Neural crest cell (in vitro differentiated cells): ENCODE data around the gene NDE1. TPM values are rescaled to one million over a fixed set of nuclear protein-coding genes. Genes with fewer than 3 reads are reported as not detected.

Experiments used
- DNase-seq: peaks from one replicate; pipeline ENCODE4 v3.0.0; 2021; ENCODE audit warnings: low read depth, mixed read lengths, low spot score
- H3K27ac Mint-ChIP-seq: one replicate; pipeline ENCODE4 v1.8.0; 2021; ENCODE audit warnings: mild to moderate bottlenecking, mixed read lengths; ENCODE audit not compliant: unreplicated experiment
- H3K27me3 Mint-ChIP-seq: 2 replicates; pipeline ENCODE4 v1.8.0; 2021; ENCODE audit warnings: low read depth, mild to moderate bottlenecking, mixed read lengths
- H3K36me3 Mint-ChIP-seq: 2 replicates; pipeline ENCODE4 v1.8.0; 2021; ENCODE audit warnings: low read depth, mild to moderate bottlenecking, mixed read lengths
- H3K4me1 Mint-ChIP-seq: 2 replicates; pipeline ENCODE4 v1.8.0; 2021; ENCODE audit warnings: mixed read lengths
- H3K4me3 Mint-ChIP-seq: one replicate; pipeline ENCODE4 v1.8.0; 2021; ENCODE audit warnings: mild to moderate bottlenecking, mixed read lengths
- H3K9me3 Mint-ChIP-seq: 2 replicates; pipeline ENCODE4 v1.8.0; 2021; ENCODE audit warnings: mixed read lengths
- CTCF ChIP-seq: fragments of 200-600 bp; sonication (generic); conservative IDR thresholded peaks from 2 replicates; pipeline ENCODE4 v1.5.0; 2021; ENCODE audit warnings: antibody characterized with exemption, mild to moderate bottlenecking
- long read RNA-seq: library from polyadenylated mRNA; unstranded; transcript quantifications from one replicate; pipeline ENCODE4 v2.0.0, GENCODE V29; 2020
- total RNA-seq: library from RNA; stranded (reverse); gene quantifications from 2 replicates; pipeline ENCODE4 v1.2.1, GENCODE V29; 2021

The NDE1 gene
- total RNA-seq: 72.2 and 74.0 TPM in 2 replicates
- long read RNA-seq, transcript NDE1-201 (9 exons, 3,221 nt): major isoform, 15 of 37 reads
- long read RNA-seq, partial matches to known transcripts: 5 of 37 reads
- long read RNA-seq, other reads (novel, unspliced or antisense): 17 of 37 reads

GRCh38 chr16:15650019-15650697, at the start of gene NDE1:
TSS of gene NDE1 (plus strand) at chr16:15650245. CDS start at chr16:15664779, 14,534 bp downstream.
- Mint-ChIP-seq H3K36me3 (no peaks in the 10 kb centered on the region), H3K27ac (peak within 1 kb of the TSS; percentile 98), H3K9me3 (no peaks in the 10 kb centered on the region), H3K27me3 (no peaks in the 10 kb centered on the region), H3K4me3 (peak within 1 kb of the TSS; percentile 98), H3K4me1 (peaks cover 22% of the 10 kb centered on the region)
- no peak for TF ChIP-seq CTCF
- DNase-seq: peak; percentile 86

GRCh38 chr16:15601212-15601879, 48.7 kb upstream of the NDE1 start:
- no peaks in the 10 kb centered on the region for H3K9me3 Mint-ChIP-seq
- H3K4me3 Mint-ChIP-seq: no peak overlapping the region
- H3K36me3 Mint-ChIP-seq: peaks cover 35% of the 10 kb centered on the region
- H3K27me3 Mint-ChIP-seq: no peaks in the 10 kb centered on the region
- H3K4me1 Mint-ChIP-seq: no peaks in the 10 kb centered on the region
- DNase-seq: no peak
- no peak for TF ChIP-seq CTCF
- no peak overlapping the region for H3K27ac Mint-ChIP-seq

GRCh38 chr16:15602285-15603044, 47.6 kb upstream of the NDE1 start:
- no peak for TF ChIP-seq CTCF
- no peak for DNase-seq
- H3K4me1 Mint-ChIP-seq: no peaks in the 10 kb centered on the region
- no peak overlapping the region for H3K4me3 Mint-ChIP-seq
- peak overlapping the region; percentile 14 for H3K27ac Mint-ChIP-seq
- no peaks in the 10 kb centered on the region for H3K27me3 Mint-ChIP-seq
- no peaks in the 10 kb centered on the region for H3K9me3 Mint-ChIP-seq
- peaks cover 35% of the 10 kb centered on the region for H3K36me3 Mint-ChIP-seq

GRCh38 chr16:15604460-15605440, 45.3 kb upstream of the NDE1 start:
- Mint-ChIP-seq H3K36me3 (peaks cover 38% of the 10 kb centered on the region), H3K27ac (no peak overlapping the region), H3K27me3 (no peaks in the 10 kb centered on the region)

More at GRCh38 chr16:15604460-15605440, 45.3 kb upstream of the NDE1 start:
- DNase-seq: no peak
- no peaks in the 10 kb centered on the region for H3K4me1 Mint-ChIP-seq
- H3K4me3 Mint-ChIP-seq: no peak overlapping the region
- TF ChIP-seq CTCF: no peak
- no peaks in the 10 kb centered on the region for H3K9me3 Mint-ChIP-seq
